HG02884 (cell line): Measurements from ENCODE around the gene QPCTL.
"Not testable (repeated sequence)": the region's sequence is repeated elsewhere in the genome, so short reads cannot be mapped to it uniquely, and the experiment has no call there.

Source experiments
- ATAC-seq: cut with Tn5 transposase; IDR thresholded peaks from one replicate; pipeline ENCODE4 v1.9.1; 2021; ENCODE audit warnings: mild to moderate bottlenecking, moderate library complexity; ENCODE audit not compliant: unreplicated experiment

The QPCTL gene

GRCh38 chr19:45674946-45675345 is 17.5 kb upstream of the QPCTL start:
- no peak for ATAC-seq

GRCh38 chr19:45676851-45677263 is 15.6 kb upstream of the QPCTL start:
- no peak for ATAC-seq

- no peak for ATAC-seq
These were observed 14.9 kb upstream of the QPCTL start for GRCh38 chr19:45677351-45678230.

- ATAC-seq: no peak
These were observed 11.0 kb upstream of the QPCTL start for GRCh38 chr19:45681391-45682015.

- ATAC-seq: no peak
These were observed 10.3 kb upstream of the QPCTL start for GRCh38 chr19:45682117-45682516.

- no peak for ATAC-seq
These were observed 9.6 kb upstream of the QPCTL start for GRCh38 chr19:45682908-45683307.

GRCh38 chr19:45685045-45685444 is 7.4 kb upstream of the QPCTL start:
- not testable (repeated sequence) for ATAC-seq

- no peak for ATAC-seq
These were observed 4.9 kb upstream of the QPCTL start for GRCh38 chr19:45687599-45687998.

GRCh38 chr19:45691516-45692186 is 815 bp upstream of the QPCTL start, which contains the start of gene SNRPD2:
Gene SNRPD2, minus strand, starts transcription at chr19:45691953. Its CDS starts 65 bp downstream, at chr19:45691888.
- ATAC-seq: peak; percentile 52

GRCh38 chr19:45693106-45693788 is 781 bp downstream of the QPCTL start:
- no peak for ATAC-seq

GRCh38 chr19:45701676-45702075 is 9.2 kb downstream of the QPCTL start:
- ATAC-seq: no peak

- ATAC-seq: no peak
These were observed 12.6 kb downstream of the QPCTL start for GRCh38 chr19:45705115-45705514.

- ATAC-seq: no peak
These were observed 13.4 kb downstream of the QPCTL start for GRCh38 chr19:45705710-45706415.

GRCh38 chr19:45710356-45711130 is 18.1 kb downstream of the QPCTL start:
- no peak for ATAC-seq

GRCh38 chr19:45711851-45712698 is 19.6 kb downstream of the QPCTL start:
- no peak for ATAC-seq

GRCh38 chr19:45712699-45713067 is 20.2 kb downstream of the QPCTL start:
- ATAC-seq: no peak

GRCh38 chr19:45713141-45713540 is 20.7 kb downstream of the QPCTL start:
- no peak for ATAC-seq

GRCh38 chr19:45715139-45715538 is 22.7 kb downstream of the QPCTL start:
- ATAC-seq: no peak
